Testis (tissue), 2 donors: Measurements from ENCODE around the gene SNAP25.

Experiments used
- POLR2A ChIP-seq: fragments of 450-650 bp; IDR thresholded peaks from one replicate; pipeline ENCODE4 v1.6.1; 2017; ENCODE audit warnings: antibody characterized with exemption, mild to moderate bottlenecking, moderate library complexity
- TF ChIP-seq, protein P1 (sequence below), 3 experiments: fragments of 450-650 bp in 2 of 3; fragments of 200-600 bp in 1 of 3; sonication (generic) in 1 of 3; IDR thresholded peaks; one replicate each; pipeline ENCODE4 v1.5.1; 2016 to 2019; ENCODE audit warnings: antibody characterized with exemption in 3 of 3, mild to moderate bottlenecking in 2 of 3, moderate library complexity in 1 of 3

DNA sequence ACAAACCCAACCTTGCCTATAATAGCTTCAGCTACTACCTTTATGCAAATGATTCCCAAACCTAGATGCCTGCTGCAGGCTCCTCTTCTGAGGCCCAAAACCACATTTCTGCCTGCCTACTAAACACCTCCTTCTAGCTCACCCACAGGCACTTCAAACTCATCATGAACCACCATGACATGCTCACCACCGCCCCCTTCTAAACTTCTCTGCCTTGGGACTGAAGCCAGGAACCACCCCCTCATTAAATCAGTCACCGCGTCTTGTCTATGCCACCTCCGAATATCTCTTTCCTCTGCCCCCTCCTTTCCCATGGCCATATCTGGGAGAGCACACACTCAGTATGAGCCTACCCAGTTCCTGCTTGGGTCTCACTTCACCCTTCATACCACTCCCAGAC, 101.2 kb downstream of the SNAP25 start:
- TF ChIP-seq POLR2A: no peak
- TF ChIP-seq, protein P1, sequence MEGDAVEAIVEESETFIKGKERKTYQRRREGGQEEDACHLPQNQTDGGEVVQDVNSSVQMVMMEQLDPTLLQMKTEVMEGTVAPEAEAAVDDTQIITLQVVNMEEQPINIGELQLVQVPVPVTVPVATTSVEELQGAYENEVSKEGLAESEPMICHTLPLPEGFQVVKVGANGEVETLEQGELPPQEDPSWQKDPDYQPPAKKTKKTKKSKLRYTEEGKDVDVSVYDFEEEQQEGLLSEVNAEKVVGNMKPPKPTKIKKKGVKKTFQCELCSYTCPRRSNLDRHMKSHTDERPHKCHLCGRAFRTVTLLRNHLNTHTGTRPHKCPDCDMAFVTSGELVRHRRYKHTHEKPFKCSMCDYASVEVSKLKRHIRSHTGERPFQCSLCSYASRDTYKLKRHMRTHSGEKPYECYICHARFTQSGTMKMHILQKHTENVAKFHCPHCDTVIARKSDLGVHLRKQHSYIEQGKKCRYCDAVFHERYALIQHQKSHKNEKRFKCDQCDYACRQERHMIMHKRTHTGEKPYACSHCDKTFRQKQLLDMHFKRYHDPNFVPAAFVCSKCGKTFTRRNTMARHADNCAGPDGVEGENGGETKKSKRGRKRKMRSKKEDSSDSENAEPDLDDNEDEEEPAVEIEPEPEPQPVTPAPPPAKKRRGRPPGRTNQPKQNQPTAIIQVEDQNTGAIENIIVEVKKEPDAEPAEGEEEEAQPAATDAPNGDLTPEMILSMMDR (IDR thresholded peaks at IDR 0.05): no peak
